ENCODE results near the gene RTEL1. TPM values are rescaled to one million over a fixed set of nuclear protein-coding genes. Genes with fewer than 3 reads are reported as not detected.

RTEL1 gene
- total RNA-seq, 4 donors from 2014 or later = 14.1 to 87.4 (median 54.2) TPM

DNA sequence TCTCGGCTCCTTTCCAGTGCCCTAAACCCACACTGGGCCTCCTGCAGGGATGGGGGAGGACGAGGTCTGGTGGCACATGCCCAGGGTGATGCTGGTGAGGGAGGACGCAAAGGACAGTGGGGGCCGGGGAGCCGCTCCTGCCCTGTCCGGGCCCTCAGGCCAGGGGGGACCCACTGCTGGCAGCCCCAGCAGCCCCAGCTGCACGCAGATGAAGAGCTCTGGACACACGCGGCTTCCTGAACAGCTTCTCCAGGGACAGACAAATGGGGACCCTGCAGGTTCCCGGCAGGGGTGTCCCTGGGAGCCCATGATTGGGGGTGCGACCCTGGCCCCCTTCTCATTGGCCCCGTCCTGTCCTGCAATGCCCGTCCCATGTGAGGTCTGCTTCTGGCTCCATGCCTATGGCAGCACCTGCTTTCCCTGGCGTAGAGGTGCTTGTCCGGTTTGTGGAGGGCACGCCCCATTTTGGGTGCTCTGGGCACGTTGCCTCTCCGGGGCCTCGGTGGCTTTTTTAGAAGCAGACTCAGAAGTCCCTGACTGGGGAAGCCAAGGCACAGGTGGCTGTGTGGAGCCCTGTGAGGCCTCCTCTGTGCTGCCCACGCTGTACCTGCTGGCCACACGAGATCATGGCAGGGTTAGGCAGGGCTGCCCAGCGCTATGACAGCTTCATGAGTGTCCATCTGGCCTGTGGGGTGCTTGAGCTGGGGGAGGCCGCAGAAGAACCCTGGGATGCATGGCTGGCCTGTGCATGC is 22.9 kb downstream of the RTEL1 start:
- WGBS, 2 donors = 93 to 99% methylated on average over 13 to 16 of the region's 23 CpGs
- Histone ChIP-seq H3K27ac (peak overlapping the region in 1 of 3 donors; percentile 73), H3K4me1 (peaks cover 4 to 31% of the 10 kb centered on the region in 2 donors), H3K4me3 (replicated peaks in 1 of 3) (no peak overlapping the region), H3K9me3 (no peaks in the 10 kb centered on the region), H3K27me3 (no peaks in the 10 kb centered on the region), H3K36me3 (peaks cover 0 to 8% of the 10 kb centered on the region in 2 donors)
- intact Hi-C loops (cut with DNase I) = no loop called here
- DNase-seq = no peak
- TF ChIP-seq CTCF (IDR thresholded peaks at IDR 0.05) (no peak), POLR2A (IDR thresholded peaks at IDR 0.05) (no peak)

DNA sequence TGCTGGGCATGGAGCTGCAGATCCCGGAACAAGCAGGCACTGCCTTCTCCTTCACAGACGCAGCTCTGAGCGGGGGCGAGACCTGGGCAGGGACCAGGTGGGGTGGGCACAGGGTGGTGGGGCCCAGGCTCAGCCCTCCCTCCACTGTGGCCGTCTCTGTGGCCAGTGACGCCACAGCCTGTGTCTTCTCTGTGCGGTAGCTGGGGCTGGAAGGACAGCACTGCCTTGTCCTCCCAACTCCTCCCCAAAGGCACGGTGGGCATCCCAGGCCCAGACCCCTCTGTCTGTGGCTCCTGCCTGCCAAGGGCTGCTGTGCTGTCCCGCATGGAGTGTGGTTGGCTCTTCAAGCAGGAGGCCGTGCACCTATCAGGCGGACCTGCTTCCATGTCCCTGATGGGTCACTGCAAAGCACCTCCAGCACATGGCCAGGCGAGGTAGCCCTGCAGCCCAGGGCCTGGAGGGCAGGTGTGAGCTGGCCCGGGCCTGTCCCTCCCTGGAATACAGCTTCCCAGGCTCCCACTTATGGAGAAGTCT is 23.6 kb downstream of the RTEL1 start:
- no peaks in the 10 kb centered on the region for H3K9me3 ChIP-seq
- intact Hi-C loops (cut with DNase I) = no loop called here
- H3K4me3 ChIP-seq (replicated peaks in 1 of 3) = no peak overlapping the region
- 96 to 100% methylated on average over 5 to 8 of the region's 13 CpGs for WGBS, 2 donors
- no peak for DNase-seq
- TF ChIP-seq POLR2A (IDR thresholded peaks at IDR 0.05) (no peak), CTCF (IDR thresholded peaks at IDR 0.05) (no peak)
- peaks cover 4 to 38% of the 10 kb centered on the region in 2 donors for H3K4me1 ChIP-seq
- H3K36me3 ChIP-seq = peaks cover 0 to 8% of the 10 kb centered on the region in 2 donors
- peak overlapping the region; percentile 46 to 73 (median 47) for H3K27ac ChIP-seq
- no peaks in the 10 kb centered on the region for H3K27me3 ChIP-seq

- Histone ChIP-seq H3K36me3 (peaks cover 0 to 8% of the 10 kb centered on the region in 2 donors), H3K27me3 (no peaks in the 10 kb centered on the region), H3K27ac (peak overlapping the region; percentile 66 to 80 (median 78)), H3K9me3 (no peaks in the 10 kb centered on the region), H3K4me1 (peaks cover 8 to 42% of the 10 kb centered on the region in 2 donors), H3K4me3 (replicated peaks in 1 of 3) (no peak overlapping the region)
- WGBS, 2 donors = 57 to 61% methylated on average over 13 to 17 of the region's 22 CpGs
- intact Hi-C loops (cut with DNase I) = no loop called here
- DNase-seq = peak; percentile 84 to 87
- TF ChIP-seq CTCF (IDR thresholded peaks at IDR 0.05) (no peak), POLR2A (IDR thresholded peaks at IDR 0.05) (no peak)
These were observed 24.4 kb downstream of the RTEL1 start for GRCh38 chr20:63682384-63683139.

DNA sequence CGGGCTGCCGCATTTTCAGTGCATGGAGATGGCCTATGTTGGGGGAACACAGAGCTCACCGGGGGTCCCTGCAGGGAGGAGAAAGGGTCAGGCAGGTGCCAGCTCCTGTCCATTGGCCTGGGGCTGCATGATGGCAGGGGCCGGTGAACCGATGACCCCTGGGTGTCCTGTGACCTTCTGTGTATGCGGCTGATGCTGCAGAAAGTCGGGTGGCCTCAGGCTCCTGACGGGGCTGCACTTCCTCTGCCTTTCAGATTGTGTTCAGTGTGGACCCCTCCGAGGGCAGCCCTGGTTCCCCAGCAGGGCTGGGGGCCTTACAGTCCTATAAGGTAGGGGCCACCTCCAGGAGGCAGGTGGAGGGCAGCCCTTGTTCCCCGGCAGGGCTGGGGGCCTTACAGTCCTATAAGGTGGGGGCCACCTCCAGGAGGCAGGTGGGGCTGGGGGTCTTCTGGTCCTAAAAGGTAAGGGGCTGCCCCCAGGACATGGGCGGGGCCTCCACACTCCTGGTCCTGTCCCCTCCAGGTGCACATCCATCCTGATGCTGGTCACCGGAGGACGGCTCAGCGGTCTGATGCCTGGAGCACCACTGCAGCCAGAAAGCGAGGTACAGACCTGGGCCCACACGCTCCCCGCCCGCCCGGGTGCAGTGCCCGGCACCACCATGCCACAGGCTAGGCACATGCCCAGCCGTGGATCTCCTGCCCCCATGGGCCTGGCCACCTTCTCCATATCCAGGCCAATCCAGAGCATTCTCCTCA is 27.3 kb downstream of the RTEL1 start:
- no peak for DNase-seq
- TF ChIP-seq POLR2A (IDR thresholded peaks at IDR 0.05) (no peak), CTCF (IDR thresholded peaks at IDR 0.05) (no peak)
- intact Hi-C loops (cut with DNase I) = no loop called here
- Histone ChIP-seq H3K27me3 (no peaks in the 10 kb centered on the region), H3K27ac (peak overlapping the region in 2 of 3 donors; percentile 78 to 83), H3K4me3 (replicated peaks in 1 of 3) (no peak overlapping the region), H3K9me3 (no peaks in the 10 kb centered on the region), H3K4me1 (peaks cover 8 to 56% of the 10 kb centered on the region in 2 donors), H3K36me3 (no peaks in the 10 kb centered on the region)
- WGBS, 2 donors = 83 to 89% methylated on average over 5 to 10 of the region's 21 CpGs
